B cell (primary cell): ENCODE data around the gene RPL37. TPM values are rescaled to one million over a fixed set of nuclear protein-coding genes. Genes with fewer than 3 reads are reported as not detected.

ENCODE experiments used
- ATAC-seq: fragments of 200-7000 bp; cut with Tn5 transposase; one replicate; pipeline ENCODE4 v1.10.0; 2021; ENCODE audit warnings: low read depth, mild to moderate bottlenecking, moderate number of reproducible peaks, moderate library complexity
- CTCF ChIA-PET: fragments of 350-600 bp; sonication (Branson Sonifier 250); formaldehyde crosslinking; loops from one replicate; lab custom pipeline; 2021; ENCODE audit warnings: antibody characterized with exemption, inconsistent platforms; lab: Charles Lee
- POLR2A ChIA-PET: fragments of 350-600 bp; sonication (Branson Sonifier 250); formaldehyde crosslinking; loops from one replicate; lab custom pipeline; 2021; ENCODE audit warnings: antibody characterized with exemption; lab: Charles Lee
- DNase-seq: peaks from one replicate; pipeline ENCODE4 v3.0.0; 2013
- H2AFZ ChIP-seq: 2 replicates; pipeline ENCODE4 v1.6.1; 2012; ENCODE audit warnings: mild to moderate bottlenecking, low read depth, low read length; ENCODE audit not compliant: insufficient read depth, poor library complexity, severe bottlenecking
- H3K27ac ChIP-seq, 2 donors: 1 replicate in 1 of 2; 2 replicates in 1 of 2; pipeline ENCODE4 v1.5.1; 2012 to 2013; ENCODE audit warnings: low read length in 2 of 2, mild to moderate bottlenecking in 2 of 2, moderate library complexity in 1 of 2
- H3K27me3 ChIP-seq, 4 experiments: fragments of 200-600 bp in 1 of 4; sonication (generic) in 1 of 4; replicated peaks in 1 of 4; 1 replicate in 2 of 4; 2 replicates in 2 of 4; pipeline versions ENCODE4 v1.6.1 to v1.7.0; 2013 to 2016; ENCODE audit warnings: low read length in 3 of 4, mild to moderate bottlenecking in 2 of 4, mixed read lengths in 1 of 4, moderate library complexity in 1 of 4; ENCODE audit not compliant: insufficient read depth in 4 of 4, control insufficient read depth in 3 of 4; ENCODE audit errors: control extremely low read depth in 1 of 4
- H3K36me3 ChIP-seq, 2 experiments: replicated peaks in 1 of 2; 1 replicate in 1 of 2; 2 replicates in 1 of 2; pipeline versions ENCODE4 v1.6.1 to v1.7.1; 2013; ENCODE audit warnings: low read length in 1 of 2; ENCODE audit not compliant: insufficient read depth in 2 of 2, control insufficient read depth in 1 of 2; ENCODE audit errors: control extremely low read depth in 1 of 2, extremely low read depth in 1 of 2
- H3K4me1 ChIP-seq, 2 donors: fragments of 200-600 bp in 1 of 2; sonication (generic) in 1 of 2; 1 replicate in 1 of 2; 2 replicates in 1 of 2; pipeline versions ENCODE4 v1.5.1 to v1.6.1; 2013 to 2017; ENCODE audit warnings: low read length in 2 of 2; ENCODE audit not compliant: control insufficient read depth in 2 of 2, insufficient read depth in 2 of 2
- H3K4me2 ChIP-seq: replicated peaks from 2 replicates; pipeline ENCODE3; 2012; ENCODE audit warnings: mild to moderate bottlenecking, low read depth, low read length; ENCODE audit not compliant: poor library complexity, severe bottlenecking
- H3K4me3 ChIP-seq, 5 experiments: fragments of 200-600 bp in 1 of 5; sonication (generic) in 1 of 5; 1 replicate in 3 of 5; 2 replicates in 2 of 5; pipeline versions ENCODE4 v1.5.1 to v1.7.0; 2011 to 2016; ENCODE audit warnings: low read length in 4 of 5, mild to moderate bottlenecking in 4 of 5, low read depth in 2 of 5, control low read depth in 1 of 5, moderate library complexity in 1 of 5; ENCODE audit not compliant: insufficient read depth in 1 of 5; ENCODE audit errors: control extremely low read depth in 1 of 5, extremely low read depth in 1 of 5
- H3K79me2 ChIP-seq: fragments of 200-600 bp; sonication (generic); one replicate; pipeline ENCODE4 v1.6.0; 2016; ENCODE audit warnings: low read length; ENCODE audit not compliant: control insufficient read depth, insufficient read depth
- H3K9ac ChIP-seq: fragments of 200-600 bp; sonication (generic); 2 replicates; pipeline ENCODE4 v1.6.1; 2017; ENCODE audit warnings: mild to moderate bottlenecking, low read length, moderate library complexity
- H3K9me3 ChIP-seq, 3 donors: one replicate each; pipeline versions ENCODE4 v1.6.1 to v1.7.1; 2013; ENCODE audit warnings: low read length in 2 of 3; ENCODE audit not compliant: control insufficient read depth in 2 of 3, insufficient read depth in 1 of 3; ENCODE audit errors: control extremely low read depth in 1 of 3
- H4K20me1 ChIP-seq: 2 replicates; pipeline ENCODE4 v1.6.0; 2012; ENCODE audit warnings: mild to moderate bottlenecking, low read length; ENCODE audit not compliant: insufficient read depth, control insufficient read depth, poor library complexity, severe bottlenecking
- H3K27ac Mint-ChIP-seq: one replicate; pipeline ENCODE4 v1.8.0; 2021; ENCODE audit warnings: mixed read lengths
- H3K27me3 Mint-ChIP-seq: one replicate; pipeline ENCODE4 v1.8.0; 2021; ENCODE audit warnings: mixed read lengths
- H3K4me1 Mint-ChIP-seq: one replicate; pipeline ENCODE4 v1.8.0; 2021; ENCODE audit warnings: mixed read lengths
- H3K4me3 Mint-ChIP-seq: one replicate; pipeline ENCODE4 v1.8.0; 2021; ENCODE audit warnings: mixed read lengths
- H3K9me3 Mint-ChIP-seq: one replicate; pipeline ENCODE4 v1.8.0; 2022; ENCODE audit warnings: mixed read lengths; ENCODE audit not compliant: insufficient read depth
- CTCF ChIP-seq: fragments of 200-600 bp; IDR thresholded peaks from one replicate; pipeline ENCODE4 v1.8.0; 2022; ENCODE audit warnings: antibody characterized with exemption, mild to moderate bottlenecking
- EZH2 ChIP-seq: IDR thresholded peaks from 2 replicates; pipeline ENCODE4 v1.6.1; 2012; ENCODE audit warnings: borderline replicate concordance, low read depth, mild to moderate bottlenecking, moderate library complexity, low read length; ENCODE audit not compliant: insufficient read depth, poor library complexity, severe bottlenecking
- WGBS: methylation state at CpG from one replicate; pipeline ENCODE4 v1.1.5; 2013; ENCODE audit warnings: missing lambda C conversion rate; ENCODE audit not compliant: insufficient coverage; 5-methylcytosine and 5-hydroxymethylcytosine counted together
- intact Hi-C: fragments of 100-400 bp; cut with micrococcal nuclease; formaldehyde crosslinking; loops from one replicate; pipeline ENCODE4 v1.10.0; 2022
- polyA plus RNA-seq: library from polyadenylated mRNA; depleted of rRNA; stranded (reverse); fragments of >200 nt; gene quantifications from 2 replicates; pipeline ENCODE4 v1.2.3, GENCODE V29; 2012
- total RNA-seq, 2 donors: library from RNA; stranded (reverse); fragments of 120-200 nt in 1 of 2; gene quantifications; 1 replicate in 1 of 2; 2 replicates in 1 of 2; pipeline versions ENCODE4 v1.2.3 to v1.2.4, GENCODE V29; 2013 to 2022

RPL37 gene
- total and polyA plus RNA-seq, 2 donors (not counting 1 experiment from before 2014, with no cell fraction given): 173 to 2,240 TPM

- WGBS: 92% methylated on average over 4 of the region's 4 CpGs
These were observed 2.7 kb downstream of the RPL37 start for GRCh38 chr5:40832345-40832744.

More at GRCh38 chr5:40832345-40832744, 2.7 kb downstream of the RPL37 start:
- no peak overlapping the region for H3K4me3 ChIP-seq
- no peak for TF ChIP-seq CTCF
- no peak for TF ChIP-seq EZH2
- ChIA-PET POLR2A (interaction anchor here (1.1 kb wide), 1 partner anchor 34 kb away, joined by 5 read pairs; the partner anchor contains the start of gene PRKAA1), CTCF (interaction anchor here (1.0 to 1.5 kb wide), 3 partner anchors 9 to 77 kb away, joined by 3 to 4 read pairs (median 4); partner anchors contain the start of genes CARD6 and TTC33)
- no peak overlapping the region for H3K27ac ChIP-seq
- Mint-ChIP-seq H3K27me3 (no peaks in the 10 kb centered on the region), H3K27ac (no peak overlapping the region), H3K9me3 (no peaks in the 10 kb centered on the region), H3K4me1 (peaks cover 45% of the 10 kb centered on the region), H3K4me3 (peak overlapping the region; percentile 99)
- H4K20me1 ChIP-seq: peaks cover 35% of the 10 kb centered on the region
- H3K9ac ChIP-seq: peak overlapping the region; percentile 90
- ATAC-seq (no peak), DNase-seq (no peak)
- no peaks in the 10 kb centered on the region for H3K27me3 ChIP-seq
- peaks cover 21 to 23% of the 10 kb centered on the region in 2 donors for H3K4me1 ChIP-seq
- intact Hi-C loops: loop anchor here (5.0 to 10.0 kb wide), 2 partner anchors 798 to 1090 kb away; no protein-coding TSS in a partner anchor
- no peak overlapping the region for H3K4me2 ChIP-seq
- H2AFZ ChIP-seq: no peak overlapping the region
- H3K36me3 ChIP-seq: peaks cover 29 to 63% of the 10 kb centered on the region in 2 experiments
- no peaks in the 10 kb centered on the region for H3K79me2 ChIP-seq
- H3K9me3 ChIP-seq: peaks cover 0 to 7% (median 0%) of the 10 kb centered on the region in 3 donors
